Measurements from ENCODE around the gene TMEM117. TPM values are rescaled to one million over a fixed set of nuclear protein-coding genes. Genes with fewer than 3 reads are reported as not detected.

Gene TMEM117
- total RNA-seq, 1 donor from 2014 or later: 13.1 TPM

GRCh38 chr12:44331269-44331668 is 495.4 kb downstream of the TMEM117 start:
- Mint-ChIP-seq H3K4me3 (ENCODE audit: unreplicated experiment) (no peak overlapping the region), H3K27me3 (ENCODE audit: low read depth, unreplicated experiment) (no peaks in the 10 kb centered on the region)
- H3K27ac ChIP-seq (ENCODE audit: low read depth, low read length): no peak overlapping the region

GRCh38 chr12:44334347-44334746 is 498.5 kb downstream of the TMEM117 start:
- Mint-ChIP-seq H3K36me3 (ENCODE audit: low read depth, unreplicated experiment) (no peaks in the 10 kb centered on the region), H3K27ac (ENCODE audit: unreplicated experiment) (no peak overlapping the region)
- no peak for FAIRE-seq

More at GRCh38 chr12:44331269-44331668, 495.4 kb downstream of the TMEM117 start:
- Histone ChIP-seq H3K4me3 (ENCODE audit: insufficient read depth, low read depth, low read length) (no peak overlapping the region), H3K4me1 (ENCODE audit: insufficient read depth, low read length) (no peaks in the 10 kb centered on the region), H4K20me1 (ENCODE audit: insufficient read depth, low read length) (no peaks in the 10 kb centered on the region), H2AFZ (ENCODE audit: low read depth, low read length) (no peak overlapping the region), H3K4me2 (ENCODE audit: low read length) (no peak overlapping the region), H3K27me3 (ENCODE audit: insufficient read depth, low read length) (no peaks in the 10 kb centered on the region), H3K79me2 (ENCODE audit: insufficient read depth, low read length) (no peaks in the 10 kb centered on the region), H3K36me3 (ENCODE audit: insufficient read depth, low read length) (no peaks in the 10 kb centered on the region), H3K9me3 (ENCODE audit: insufficient read depth, low read depth, low read length) (peaks cover 4% of the 10 kb centered on the region), H3K9ac (ENCODE audit: low read length) (no peak overlapping the region)
- FAIRE-seq (no peak), DNase-seq (ENCODE audit: low read depth) (no peak)
- TF ChIP-seq CTCF (IDR thresholded peaks at IDR 0.05; ENCODE audit: insufficient read depth, low read depth, low read length): no peak
- TF ChIP-seq EZH2 (IDR thresholded peaks at IDR 0.05; ENCODE audit: insufficient read depth, low read length): no peak
- Mint-ChIP-seq H3K4me1 (ENCODE audit: low read depth, unreplicated experiment) (no peaks in the 10 kb centered on the region), H3K9me3 (ENCODE audit: unreplicated experiment) (no peaks in the 10 kb centered on the region), H3K27ac (ENCODE audit: unreplicated experiment) (no peak overlapping the region), H3K36me3 (ENCODE audit: low read depth, unreplicated experiment) (no peaks in the 10 kb centered on the region)

More at GRCh38 chr12:44334347-44334746, 498.5 kb downstream of the TMEM117 start:
- H3K9me3 ChIP-seq (ENCODE audit: insufficient read depth, low read depth, low read length): peaks cover 4% of the 10 kb centered on the region
- H3K4me3 ChIP-seq (ENCODE audit: insufficient read depth, low read depth, low read length): no peak overlapping the region
- H3K27ac ChIP-seq (ENCODE audit: low read depth, low read length): no peak overlapping the region
- Mint-ChIP-seq H3K9me3 (ENCODE audit: unreplicated experiment) (no peaks in the 10 kb centered on the region), H3K4me3 (ENCODE audit: unreplicated experiment) (no peak overlapping the region), H3K27me3 (ENCODE audit: low read depth, unreplicated experiment) (no peaks in the 10 kb centered on the region), H3K4me1 (ENCODE audit: low read depth, unreplicated experiment) (no peaks in the 10 kb centered on the region)
- H3K36me3 ChIP-seq (ENCODE audit: insufficient read depth, low read length): no peaks in the 10 kb centered on the region
- no peaks in the 10 kb centered on the region for H3K27me3 ChIP-seq (ENCODE audit: insufficient read depth, low read length)
- H2AFZ ChIP-seq (ENCODE audit: low read depth, low read length): no peak overlapping the region
- H3K4me2 ChIP-seq (ENCODE audit: low read length): no peak overlapping the region
- no peaks in the 10 kb centered on the region for H3K4me1 ChIP-seq (ENCODE audit: insufficient read depth, low read length)
- H4K20me1 ChIP-seq (ENCODE audit: insufficient read depth, low read length): no peaks in the 10 kb centered on the region
- no peak overlapping the region for H3K9ac ChIP-seq (ENCODE audit: low read length)
- TF ChIP-seq CTCF (IDR thresholded peaks at IDR 0.05; ENCODE audit: insufficient read depth, low read depth, low read length): no peak
- no peak for TF ChIP-seq EZH2 (IDR thresholded peaks at IDR 0.05; ENCODE audit: insufficient read depth, low read length)
- no peaks in the 10 kb centered on the region for H3K79me2 ChIP-seq (ENCODE audit: insufficient read depth, low read length)
- DNase-seq (ENCODE audit: low read depth): no peak
